ENCODE results near the gene THEMIS2.

DNA sequence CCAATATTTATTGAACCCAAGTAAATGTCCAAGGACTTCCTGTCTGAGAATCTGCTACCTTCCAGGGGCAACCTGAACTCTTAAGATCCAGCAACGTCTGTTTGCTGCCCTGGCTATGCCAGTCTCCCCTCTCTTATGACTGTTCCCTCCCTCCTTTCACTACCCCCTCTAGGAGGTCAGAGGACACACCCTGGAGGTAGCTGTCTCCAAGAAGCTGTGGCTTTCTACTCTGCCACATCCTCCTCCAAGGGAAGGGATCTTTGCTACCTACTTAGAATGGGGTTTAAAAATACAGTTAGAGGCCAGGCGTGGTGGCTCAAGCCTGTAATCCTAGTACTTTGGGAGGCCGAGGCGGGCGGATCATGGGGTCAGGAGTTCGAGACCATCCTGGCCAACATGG lies 58.8 kb downstream of the THEMIS2 start:
- TF ChIP-seq POLR2A (IDR thresholded peaks at IDR 0.05; ENCODE audit: low read length), result no peak
- TF ChIP-seq GATA1 (IDR thresholded peaks at IDR 0.05; ENCODE audit: low read depth, low read length), result no peak
